Hepatocyte (in vitro differentiated cells): ENCODE data around the gene PLEKHG3. TPM values are rescaled to one million over a fixed set of nuclear protein-coding genes. Genes with fewer than 3 reads are reported as not detected.

Source experiments
- DNase-seq: peaks from one replicate; pipeline ENCODE4 v3.0.0-alpha.2; 2016; ENCODE audit warnings: low spot score
- H2AFZ ChIP-seq: fragments of 200-600 bp; sonication (generic); 2 replicates; pipeline ENCODE4 v1.6.0; 2016; ENCODE audit warnings: antibody characterized with exemption, mild to moderate bottlenecking
- H3K27ac ChIP-seq: fragments of 200-600 bp; sonication (generic); 2 replicates; pipeline ENCODE4 v1.5.1; 2016; ENCODE audit warnings: mild to moderate bottlenecking
- H3K27me3 ChIP-seq: fragments of 200-600 bp; sonication (generic); 2 replicates; pipeline ENCODE4 v1.6.1; 2016
- H3K36me3 ChIP-seq: fragments of 200-600 bp; sonication (generic); replicated peaks from 2 replicates; pipeline ENCODE4 v1.5.1; 2016; ENCODE audit warnings: low read depth; ENCODE audit not compliant: insufficient read depth
- H3K4me1 ChIP-seq: fragments of 200-600 bp; sonication (generic); 2 replicates; pipeline ENCODE4 v1.5.1; 2016; ENCODE audit warnings: mild to moderate bottlenecking, moderate library complexity; ENCODE audit not compliant: insufficient read depth
- H3K4me2 ChIP-seq: fragments of 200-600 bp; sonication (generic); 2 replicates; pipeline ENCODE4 v1.6.0; 2016
- H3K4me3 ChIP-seq: fragments of 200-600 bp; sonication (generic); 2 replicates; pipeline ENCODE4 v1.5.1; 2016; ENCODE audit warnings: mild to moderate bottlenecking
- H3K79me2 ChIP-seq: fragments of 200-600 bp; sonication (generic); 2 replicates; pipeline ENCODE4 v1.6.0; 2017; ENCODE audit warnings: mild to moderate bottlenecking
- H3K9me2 ChIP-seq: fragments of 200-600 bp; sonication (generic); replicated peaks from 2 replicates; pipeline ENCODE4 v1.6.0; 2017; ENCODE audit warnings: mild to moderate bottlenecking; ENCODE audit not compliant: insufficient read depth
- H3K9me3 ChIP-seq: fragments of 200-600 bp; sonication (generic); 2 replicates; pipeline ENCODE4 v1.5.1; 2016; ENCODE audit warnings: low read depth, mild to moderate bottlenecking
- H4K20me1 ChIP-seq: fragments of 200-600 bp; sonication (generic); 2 replicates; pipeline ENCODE4 v1.6.0; 2016; ENCODE audit warnings: mild to moderate bottlenecking; ENCODE audit not compliant: insufficient read depth, poor library complexity, severe bottlenecking
- EZH2 ChIP-seq: fragments of 200-600 bp; sonication (generic); IDR thresholded peaks from 2 replicates; pipeline ENCODE4 v1.6.1; 2016; ENCODE audit warnings: antibody characterized with exemption, mild to moderate bottlenecking, borderline replicate concordance
- EZH2phosphoT487 ChIP-seq: fragments of 200-600 bp; sonication (generic); IDR thresholded peaks from one replicate; pipeline ENCODE4 v1.6.1; 2018; ENCODE audit warnings: antibody characterized with exemption, mild to moderate bottlenecking, low read depth, moderate library complexity; ENCODE audit not compliant: unreplicated experiment, severe bottlenecking
- WGBS: methylation state at CpG from one replicate; pipeline ENCODE4 v1.1.6; 2016; ENCODE audit warnings: low lambda C conversion rate; ENCODE audit errors: missing lambda C conversion rate; 5-methylcytosine and 5-hydroxymethylcytosine counted together
- polyA plus RNA-seq: library from polyadenylated mRNA; unstranded; fragments of >200 nt; fragmentation: Nextera tagmentation; extraction: Ambion mirVana; gene quantifications from 2 replicates; pipeline ENCODE4 v1.2.1, GENCODE V29; 2016
- total RNA-seq: library from RNA; depleted of rRNA; stranded (reverse); fragments of >200 nt; gene quantifications from 2 replicates; pipeline ENCODE4 v1.2.3, GENCODE V29; 2014
- TF ChIP-seq, protein P1 (sequence below): fragments of 200-600 bp; sonication (generic); IDR thresholded peaks from 2 replicates; pipeline ENCODE4 v1.5.1; 2016; ENCODE audit warnings: antibody characterized with exemption, mild to moderate bottlenecking; ENCODE audit not compliant: poor library complexity

The PLEKHG3 gene
- total and polyA plus RNA-seq, 2 experiments from 2014 or later, result 42.7 to 54.2 TPM

DNA sequence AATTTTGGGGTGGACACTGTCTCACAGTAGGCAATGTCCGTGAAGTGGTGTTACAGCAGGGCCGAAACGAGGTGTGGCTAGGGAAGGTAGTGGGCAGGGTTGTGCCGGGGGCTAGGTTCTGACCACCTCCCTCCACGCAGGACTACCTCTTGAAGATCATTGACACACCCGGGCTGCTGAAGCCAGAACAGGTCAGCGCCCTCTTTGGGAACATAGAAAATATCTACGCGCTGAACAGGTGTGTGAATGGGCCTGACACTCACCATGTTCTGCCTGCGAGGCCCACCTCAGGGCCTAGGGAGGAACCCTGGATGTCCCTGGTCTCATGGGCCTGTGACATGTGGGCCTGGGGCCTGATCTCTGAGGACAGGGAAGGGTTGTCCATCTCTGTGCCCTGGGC, 24.6 kb downstream of the PLEKHG3 start:
- H3K4me3 ChIP-seq, result no peak overlapping the region
- no peak for DNase-seq
- peaks cover 30% of the 10 kb centered on the region for H3K4me1 ChIP-seq
- no peaks in the 10 kb centered on the region for H3K9me2 ChIP-seq
- no peaks in the 10 kb centered on the region for H3K36me3 ChIP-seq
- no peak overlapping the region for H3K4me2 ChIP-seq
- no peaks in the 10 kb centered on the region for H3K9me3 ChIP-seq
- TF ChIP-seq EZH2phosphoT487 (no peak), EZH2 (no peak)
- TF ChIP-seq, protein P1, sequence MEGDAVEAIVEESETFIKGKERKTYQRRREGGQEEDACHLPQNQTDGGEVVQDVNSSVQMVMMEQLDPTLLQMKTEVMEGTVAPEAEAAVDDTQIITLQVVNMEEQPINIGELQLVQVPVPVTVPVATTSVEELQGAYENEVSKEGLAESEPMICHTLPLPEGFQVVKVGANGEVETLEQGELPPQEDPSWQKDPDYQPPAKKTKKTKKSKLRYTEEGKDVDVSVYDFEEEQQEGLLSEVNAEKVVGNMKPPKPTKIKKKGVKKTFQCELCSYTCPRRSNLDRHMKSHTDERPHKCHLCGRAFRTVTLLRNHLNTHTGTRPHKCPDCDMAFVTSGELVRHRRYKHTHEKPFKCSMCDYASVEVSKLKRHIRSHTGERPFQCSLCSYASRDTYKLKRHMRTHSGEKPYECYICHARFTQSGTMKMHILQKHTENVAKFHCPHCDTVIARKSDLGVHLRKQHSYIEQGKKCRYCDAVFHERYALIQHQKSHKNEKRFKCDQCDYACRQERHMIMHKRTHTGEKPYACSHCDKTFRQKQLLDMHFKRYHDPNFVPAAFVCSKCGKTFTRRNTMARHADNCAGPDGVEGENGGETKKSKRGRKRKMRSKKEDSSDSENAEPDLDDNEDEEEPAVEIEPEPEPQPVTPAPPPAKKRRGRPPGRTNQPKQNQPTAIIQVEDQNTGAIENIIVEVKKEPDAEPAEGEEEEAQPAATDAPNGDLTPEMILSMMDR, result no peak
- H2AFZ ChIP-seq, result no peak overlapping the region
- H3K27me3 ChIP-seq, result no peaks in the 10 kb centered on the region
- 94% methylated on average over 10 of the region's 10 CpGs for WGBS
- H3K79me2 ChIP-seq, result peaks cover 63% of the 10 kb centered on the region
- H4K20me1 ChIP-seq, result no peaks in the 10 kb centered on the region
- H3K27ac ChIP-seq, result no peak overlapping the region

DNA sequence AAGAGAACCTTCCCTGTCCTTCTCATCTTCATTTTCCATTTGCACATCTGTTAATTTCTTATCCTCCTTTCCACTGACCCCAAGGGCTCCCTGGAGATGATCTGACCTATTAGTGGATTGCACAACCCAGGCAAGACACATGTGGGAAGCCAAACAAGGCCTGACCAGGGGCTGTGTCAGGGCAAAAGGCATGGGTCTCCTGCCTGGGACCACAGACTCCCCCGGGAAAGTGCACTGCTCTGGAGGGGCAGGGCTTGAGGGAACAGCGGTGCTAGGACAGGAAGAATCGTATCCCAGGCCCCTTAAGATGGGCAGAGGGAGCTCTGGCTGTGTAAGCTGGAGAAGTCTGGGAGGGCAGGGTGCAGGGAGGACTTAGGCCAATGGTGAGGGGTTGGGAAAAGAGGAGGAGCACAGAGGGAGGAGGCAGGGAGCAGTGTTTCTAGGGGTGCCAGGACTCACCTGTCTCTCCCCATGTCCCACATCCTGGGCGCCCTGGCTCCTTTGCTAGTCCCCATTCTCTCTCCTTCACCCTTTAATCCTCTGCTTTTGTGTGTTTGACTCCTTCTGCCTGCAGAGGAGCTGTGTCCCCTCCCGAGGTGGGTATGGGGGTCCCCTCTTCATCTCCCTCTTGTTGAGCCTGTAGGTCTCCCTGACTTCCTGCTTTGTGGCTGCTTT, 25.3 kb downstream of the PLEKHG3 start:
- H4K20me1 ChIP-seq, result no peaks in the 10 kb centered on the region
- no peaks in the 10 kb centered on the region for H3K27me3 ChIP-seq
- TF ChIP-seq EZH2phosphoT487 (no peak), EZH2 (no peak)
- TF ChIP-seq, protein P1, result no peak
- no peak overlapping the region for H3K27ac ChIP-seq
- no peaks in the 10 kb centered on the region for H3K9me2 ChIP-seq
- DNase-seq, result no peak
- H3K4me3 ChIP-seq, result no peak overlapping the region
- no peaks in the 10 kb centered on the region for H3K9me3 ChIP-seq
- H3K36me3 ChIP-seq, result no peaks in the 10 kb centered on the region
- peaks cover 58% of the 10 kb centered on the region for H3K79me2 ChIP-seq
- H3K4me2 ChIP-seq, result no peak overlapping the region
- WGBS, result 81% methylated on average over 5 of the region's 5 CpGs
- peaks cover 25% of the 10 kb centered on the region for H3K4me1 ChIP-seq
- H2AFZ ChIP-seq, result no peak overlapping the region

DNA sequence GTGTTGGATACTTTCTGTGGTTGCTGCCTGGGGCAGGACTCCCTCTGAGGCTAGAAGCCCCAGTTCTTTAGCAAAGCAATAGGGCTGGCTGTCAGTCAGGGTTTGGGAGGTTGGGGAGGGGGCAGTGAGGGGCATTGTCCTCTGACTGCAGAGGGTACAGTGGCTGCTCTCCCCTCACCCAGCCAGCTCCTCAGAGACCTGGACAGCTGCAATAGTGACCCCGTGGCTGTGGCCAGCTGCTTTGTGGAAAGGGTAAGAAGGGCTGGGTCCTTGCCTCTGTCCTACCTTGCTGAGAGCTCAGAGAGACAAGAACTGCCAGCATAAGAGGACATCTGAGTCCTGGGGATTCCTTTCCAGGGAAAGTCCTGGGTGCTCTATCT, 25.8 kb downstream of the PLEKHG3 start:
- H3K4me2 ChIP-seq, result no peak overlapping the region
- no peaks in the 10 kb centered on the region for H3K9me3 ChIP-seq
- H3K9me2 ChIP-seq, result no peaks in the 10 kb centered on the region
- no peak for TF ChIP-seq EZH2phosphoT487
- TF ChIP-seq, protein P1, result no peak
- TF ChIP-seq EZH2, result no peak
- no peak overlapping the region for H3K4me3 ChIP-seq
- H3K27ac ChIP-seq, result no peak overlapping the region
- no peak for DNase-seq
- H3K79me2 ChIP-seq, result peaks cover 56% of the 10 kb centered on the region
- H3K36me3 ChIP-seq, result no peaks in the 10 kb centered on the region
- H3K4me1 ChIP-seq, result peaks cover 20% of the 10 kb centered on the region
- no peaks in the 10 kb centered on the region for H3K27me3 ChIP-seq
- no peaks in the 10 kb centered on the region for H4K20me1 ChIP-seq
- no peak overlapping the region for H2AFZ ChIP-seq
- 92% methylated on average over 1 of the region's 1 CpG for WGBS
